DND-41 (cell line): ENCODE results near the gene PUS3.

Experiments
- ATAC-seq: fragments of 200-7000 bp; cut with Tn5 transposase; 3 replicates; pipeline ENCODE4 v1.9.1; 2021; ENCODE audit warnings: low read depth; ENCODE audit not compliant: insufficient read depth
- DNase-seq: peaks from one replicate; pipeline ENCODE4 v3.0.0-alpha.2; 2020
- H2AFZ ChIP-seq: 2 replicates; pipeline ENCODE4 v1.6.0; 2012; ENCODE audit warnings: low read depth, low read length
- H3K27ac ChIP-seq: 2 replicates; pipeline ENCODE4 v1.5.1; 2012; ENCODE audit warnings: low read length, inconsistent platforms
- H3K27me3 ChIP-seq: fragments of 200-600 bp; sonication (generic); 2 replicates; pipeline ENCODE4 v1.6.0; 2012; ENCODE audit warnings: low read length, mild to moderate bottlenecking, inconsistent platforms; ENCODE audit not compliant: insufficient read depth, poor library complexity
- H3K36me3 ChIP-seq: 2 replicates; pipeline ENCODE4 v1.5.1; 2012; ENCODE audit warnings: low read length, inconsistent platforms; ENCODE audit not compliant: insufficient read depth
- H3K4me1 ChIP-seq: 2 replicates; pipeline ENCODE4 v1.5.1; 2012; ENCODE audit warnings: mild to moderate bottlenecking, low read length; ENCODE audit not compliant: insufficient read depth
- H3K4me2 ChIP-seq: 2 replicates; pipeline ENCODE4 v1.6.0; 2012; ENCODE audit warnings: mild to moderate bottlenecking, moderate library complexity, low read length, inconsistent platforms; ENCODE audit not compliant: insufficient read depth
- H3K4me3 ChIP-seq, 2 experiments: fragments of 200-600 bp in 1 of 2; shearing (Covaris generic) in 1 of 2; 2 replicates each; pipeline ENCODE4 v1.5.1; 2012 to 2016; ENCODE audit warnings: inconsistent platforms in 2 of 2, low read length in 2 of 2, mild to moderate bottlenecking in 2 of 2, low read depth in 1 of 2, moderate library complexity in 1 of 2
- H3K79me2 ChIP-seq: 2 replicates; pipeline ENCODE4 v1.6.0; 2012; ENCODE audit warnings: low read length, inconsistent platforms; ENCODE audit not compliant: insufficient read depth
- H3K9ac ChIP-seq: 2 replicates; pipeline ENCODE4 v1.6.0; 2012; ENCODE audit warnings: low read depth, mild to moderate bottlenecking, inconsistent platforms, low read length, moderate library complexity
- H3K9me3 ChIP-seq: 2 replicates; pipeline ENCODE4 v1.5.1; 2012; ENCODE audit warnings: low read length, moderate library complexity, mild to moderate bottlenecking, inconsistent platforms; ENCODE audit not compliant: insufficient read depth, severe bottlenecking
- H4K20me1 ChIP-seq: 2 replicates; pipeline ENCODE4 v1.6.0; 2012; ENCODE audit warnings: low read length; ENCODE audit not compliant: insufficient read depth
- CTCF ChIP-seq: IDR thresholded peaks from 2 replicates; pipeline ENCODE4 v1.5.1; 2012; ENCODE audit warnings: borderline replicate concordance, low read length, moderate library complexity, mild to moderate bottlenecking; ENCODE audit not compliant: poor library complexity, severe bottlenecking; ENCODE audit errors: extremely low read depth
- EZH2 ChIP-seq: IDR thresholded peaks from 3 replicates; pipeline ENCODE4 v1.6.1; 2012; ENCODE audit warnings: borderline replicate concordance, low read depth, mild to moderate bottlenecking, moderate library complexity, low read length, inconsistent platforms; ENCODE audit not compliant: severe bottlenecking

The PUS3 gene, protein sequence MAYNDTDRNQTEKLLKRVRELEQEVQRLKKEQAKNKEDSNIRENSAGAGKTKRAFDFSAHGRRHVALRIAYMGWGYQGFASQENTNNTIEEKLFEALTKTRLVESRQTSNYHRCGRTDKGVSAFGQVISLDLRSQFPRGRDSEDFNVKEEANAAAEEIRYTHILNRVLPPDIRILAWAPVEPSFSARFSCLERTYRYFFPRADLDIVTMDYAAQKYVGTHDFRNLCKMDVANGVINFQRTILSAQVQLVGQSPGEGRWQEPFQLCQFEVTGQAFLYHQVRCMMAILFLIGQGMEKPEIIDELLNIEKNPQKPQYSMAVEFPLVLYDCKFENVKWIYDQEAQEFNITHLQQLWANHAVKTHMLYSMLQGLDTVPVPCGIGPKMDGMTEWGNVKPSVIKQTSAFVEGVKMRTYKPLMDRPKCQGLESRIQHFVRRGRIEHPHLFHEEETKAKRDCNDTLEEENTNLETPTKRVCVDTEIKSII

DNA sequence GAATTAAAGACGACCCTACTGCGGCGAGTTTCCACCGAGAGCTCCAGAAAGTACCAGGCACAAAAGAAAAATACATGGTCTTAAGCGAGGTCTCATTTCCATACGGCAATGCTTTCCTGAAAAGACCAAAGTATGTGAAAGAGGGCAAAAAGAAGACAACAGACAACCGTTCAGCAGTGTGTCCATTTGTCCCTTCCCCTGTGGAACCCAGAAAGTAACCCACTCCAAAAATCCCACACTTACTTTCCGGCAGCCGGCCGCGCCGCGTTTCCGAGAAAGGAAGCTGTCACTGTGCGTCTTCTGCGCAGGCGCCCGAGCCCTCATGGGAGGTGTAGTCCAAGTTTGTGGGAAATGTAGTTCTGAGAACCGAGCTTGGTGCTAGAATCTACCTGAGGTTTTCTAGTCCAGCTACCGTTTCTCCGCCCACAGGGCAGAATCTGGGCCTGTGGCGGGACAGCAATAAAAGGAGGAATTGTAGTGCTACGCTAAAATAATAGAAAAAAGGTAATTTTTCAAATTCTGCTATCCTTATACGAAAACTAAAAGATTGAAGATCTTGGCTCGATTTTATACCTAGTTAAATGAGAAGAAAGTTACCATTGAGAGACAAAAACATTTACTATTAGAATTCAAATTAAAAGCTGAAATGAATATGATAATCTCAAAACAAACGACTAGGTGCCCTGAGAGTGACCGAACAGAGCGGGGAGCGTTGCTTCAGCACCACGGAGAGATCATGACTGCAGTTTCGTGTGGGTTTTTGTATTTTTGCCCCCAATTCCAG lies at the start of gene PUS3:
TSS of gene PUS3 (minus strand) at position 280 of the 784 bp plus-strand sequence. CDS start 6,922 bp downstream, outside the sequence.
- peak within 1 kb of the TSS; percentile 87 to 96 for H3K4me3 ChIP-seq
- peak within 1 kb of the TSS; percentile 85 for H3K27ac ChIP-seq
- DNase-seq: peak; percentile 89

DNA sequence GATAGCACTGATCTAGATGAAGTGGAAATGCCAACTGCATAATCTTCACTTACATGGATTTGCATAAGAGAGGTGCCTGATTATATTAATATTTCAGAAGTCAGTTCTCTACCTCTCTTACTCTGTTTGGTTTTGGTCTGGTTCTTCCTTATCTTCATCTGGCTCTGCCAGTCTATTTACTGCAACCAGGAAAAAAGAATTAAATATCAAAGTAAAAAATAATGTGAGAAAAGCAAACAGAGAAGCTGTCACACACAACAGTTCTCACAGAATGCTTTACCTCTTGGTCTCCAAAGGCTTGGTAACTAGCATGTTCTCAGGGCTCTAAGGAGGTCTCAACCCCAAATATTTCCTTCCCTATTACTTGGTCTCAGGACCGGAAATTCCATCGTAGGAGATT lies 49.6 kb upstream of the PUS3 start:
- H2AFZ ChIP-seq: no peak overlapping the region
- DNase-seq (no peak), ATAC-seq (no peak)
- no peaks in the 10 kb centered on the region for H4K20me1 ChIP-seq
- no peaks in the 10 kb centered on the region for H3K36me3 ChIP-seq
- no peaks in the 10 kb centered on the region for H3K27me3 ChIP-seq
- H3K27ac ChIP-seq: no peak overlapping the region
- no peak overlapping the region for H3K4me3 ChIP-seq
- H3K4me1 ChIP-seq: no peaks in the 10 kb centered on the region; the same call in 1 of the 2 replicates
- no peak overlapping the region for H3K9ac ChIP-seq
- no peaks in the 10 kb centered on the region for H3K79me2 ChIP-seq
- no peak overlapping the region for H3K4me2 ChIP-seq
- no peak for TF ChIP-seq EZH2
- no peak for TF ChIP-seq CTCF
- no peaks in the 10 kb centered on the region for H3K9me3 ChIP-seq

More for the DNA sequence above, at the start of gene PUS3:
- ATAC-seq: peak; percentile 98
- Histone ChIP-seq H3K9ac (peak within 1 kb of the TSS; percentile 69), H3K4me1 (peaks cover 20% of the 10 kb centered on the region), H3K9me3 (no peaks in the 10 kb centered on the region), H3K27me3 (no peaks in the 10 kb centered on the region), H2AFZ (peak within 1 kb of the TSS; percentile 94), H3K79me2 (peaks cover 38% of the 10 kb centered on the region), H3K36me3 (peaks cover 13% of the 10 kb centered on the region), H3K4me2 (peak within 1 kb of the TSS; percentile 73), H4K20me1 (no peaks in the 10 kb centered on the region)
- TF ChIP-seq EZH2 (no peak), CTCF (no peak)

GRCh38 chr11:125951731-125952130 lies 48.7 kb upstream of the PUS3 start:
- no peaks in the 10 kb centered on the region for H3K79me2 ChIP-seq
- H3K27ac ChIP-seq: no peak overlapping the region
- no peaks in the 10 kb centered on the region for H3K36me3 ChIP-seq
- H3K4me2 ChIP-seq: no peak overlapping the region
- no peaks in the 10 kb centered on the region; the same call in 1 of the 2 replicates for H3K4me1 ChIP-seq
- H3K9ac ChIP-seq: no peak overlapping the region
- no peak for ATAC-seq
- TF ChIP-seq EZH2 (no peak), CTCF (no peak)
- H3K27me3 ChIP-seq: no peaks in the 10 kb centered on the region
- H3K9me3 ChIP-seq: no peaks in the 10 kb centered on the region
- no peaks in the 10 kb centered on the region for H4K20me1 ChIP-seq
- DNase-seq: no peak
- no peak overlapping the region for H2AFZ ChIP-seq
- no peak overlapping the region for H3K4me3 ChIP-seq
